MV-4-11 (cell line): Measurements from ENCODE around the gene FA2H.
A peak's percentile ranks its signal among the peaks of the same experiment; 100 is the strongest.
"Not testable (repeated sequence)": the region's sequence is repeated elsewhere in the genome, so short reads cannot be mapped to it uniquely, and the experiment has no call there.

ENCODE experiments used
- DNase-seq: peaks from one replicate; lab custom pipeline; 2025; lab: John Stamatoyannopoulos, UW

FA2H gene

GRCh38 chr16:74679983-74680382, 94.6 kb downstream of the FA2H start:
- DNase-seq = no peak

DNA sequence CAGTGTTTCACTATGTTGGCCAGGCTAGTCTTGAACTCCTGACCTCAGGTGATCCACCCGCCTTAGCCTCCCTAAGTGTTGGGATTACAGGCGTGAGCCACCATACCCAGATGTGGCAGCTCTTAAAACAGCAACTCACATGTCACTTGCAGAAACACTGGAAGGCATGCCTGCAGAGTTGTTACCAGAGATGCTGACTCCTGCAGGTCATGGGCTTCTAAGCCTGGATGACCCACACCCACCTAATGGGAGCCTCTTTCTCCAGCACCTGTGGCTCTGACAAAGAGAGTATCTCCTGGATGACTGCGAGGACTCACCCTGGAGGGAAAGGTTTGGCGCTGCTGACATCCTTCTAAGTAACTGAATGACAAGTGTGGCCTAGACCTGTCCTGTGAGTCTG, 96.8 kb downstream of the FA2H start:
- no peak for DNase-seq

DNA sequence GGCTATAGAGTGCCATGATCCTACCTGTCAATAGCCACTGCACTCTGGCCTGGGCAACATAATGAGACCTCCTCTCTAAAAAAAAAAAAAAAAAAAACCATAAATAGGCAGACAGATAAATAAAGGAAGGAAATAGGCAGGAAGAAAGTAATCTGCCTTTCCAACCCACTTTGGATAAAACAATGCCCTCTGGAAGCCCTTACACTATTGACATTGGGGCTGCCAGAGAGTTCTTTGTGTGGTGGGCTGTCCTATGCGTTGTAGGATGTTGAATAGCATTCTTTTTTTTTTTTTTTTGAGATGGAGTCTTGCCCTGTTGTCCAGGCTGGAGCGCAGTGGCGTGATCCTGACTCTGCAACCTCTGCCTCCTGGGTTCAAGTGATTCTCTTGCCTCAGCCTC, 100.7 kb downstream of the FA2H start:
- DNase-seq = no peak

GRCh38 chr16:74668877-74669276, 105.7 kb downstream of the FA2H start:
- not testable (repeated sequence) for DNase-seq

- peak; percentile 28 for DNase-seq
These were observed 107.3 kb downstream of the FA2H start for GRCh38 chr16:74667255-74667700.

GRCh38 chr16:74666425-74667254, 108.0 kb downstream of the FA2H start, which contains the start of gene RFWD3:
Gene RFWD3, minus strand, starts transcription at chr16:74666877. Its CDS starts 5,428 bp downstream, at chr16:74661449.
- DNase-seq = peak; percentile 98

DNA sequence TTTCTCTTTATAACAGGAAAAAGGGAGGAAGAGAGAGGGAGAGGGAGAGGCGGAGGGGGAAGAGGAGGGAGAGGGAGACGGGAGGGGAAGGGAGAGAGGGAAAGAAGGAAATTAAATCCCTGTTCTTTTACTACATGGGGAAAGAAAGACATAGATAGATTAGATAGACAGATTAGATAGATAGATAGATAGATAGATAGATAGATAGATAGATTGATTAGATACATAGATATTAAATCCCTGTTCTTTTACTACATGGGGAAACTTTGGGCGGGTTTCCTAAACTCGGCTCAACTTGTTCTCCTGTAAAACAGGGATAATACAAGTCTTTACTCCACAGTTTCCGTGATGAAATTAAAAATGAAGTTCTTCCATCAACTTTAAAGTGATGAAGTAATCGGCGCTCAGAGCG, 108.6 kb downstream of the FA2H start:
- no peak for DNase-seq
